ENCODE measurements around the gene AFF1.
A peak's percentile ranks its signal among the peaks of the same experiment; 100 is the strongest.

Gene AFF1

GRCh38 chr4:86924811-86925210, 10.0 kb upstream of the AFF1 start:
- no peak for DNase-seq

GRCh38 chr4:86926435-86927086, 8.2 kb upstream of the AFF1 start:
- no peak for DNase-seq

GRCh38 chr4:86927843-86928395, 6.9 kb upstream of the AFF1 start:
- no peak for DNase-seq

- DNase-seq: no peak
These were observed 6.2 kb upstream of the AFF1 start for GRCh38 chr4:86928400-86929255.

- DNase-seq: no peak
These were observed 552 bp upstream of the AFF1 start for GRCh38 chr4:86934147-86934770.

GRCh38 chr4:86935566-86935852, 698 bp downstream of the AFF1 start:
- DNase-seq: no peak

- peak in 1 of 2 experiments; percentile 40 for DNase-seq
These were observed 1.3 kb downstream of the AFF1 start for GRCh38 chr4:86935853-86936733.

GRCh38 chr4:86938771-86939520, 4.1 kb downstream of the AFF1 start:
- no peak for DNase-seq

GRCh38 chr4:86939729-86940575, 5.1 kb downstream of the AFF1 start:
- no peak for DNase-seq

GRCh38 chr4:86940920-86941460, 6.2 kb downstream of the AFF1 start:
- DNase-seq: no peak

- no peak for DNase-seq
These were observed 7.4 kb downstream of the AFF1 start for GRCh38 chr4:86942185-86942666.

GRCh38 chr4:86944964-86945781, 10.4 kb downstream of the AFF1 start:
- DNase-seq: no peak

GRCh38 chr4:86946868-86947500, 12.2 kb downstream of the AFF1 start:
- no peak for DNase-seq

- DNase-seq: no peak
These were observed 12.8 kb downstream of the AFF1 start for GRCh38 chr4:86947501-86948120.

- DNase-seq: no peak
These were observed 13.5 kb downstream of the AFF1 start for GRCh38 chr4:86948276-86948675.

GRCh38 chr4:86950831-86951525, 16.2 kb downstream of the AFF1 start:
- no peak for DNase-seq

- DNase-seq: no peak
These were observed 21.2 kb downstream of the AFF1 start for GRCh38 chr4:86955888-86956451.

GRCh38 chr4:86957215-86957614, 22.4 kb downstream of the AFF1 start:
- DNase-seq: no peak
